ENCODE data around the gene MUC5B. TPM values are rescaled to one million over a fixed set of nuclear protein-coding genes. Genes with fewer than 3 reads are reported as not detected.
"Not testable (repeated sequence)": the region's sequence is repeated elsewhere in the genome, so short reads cannot be mapped to it uniquely, and the experiment has no call there.

Gene MUC5B
- total RNA-seq, 1 donor from 2014 or later: not detected

DNA sequence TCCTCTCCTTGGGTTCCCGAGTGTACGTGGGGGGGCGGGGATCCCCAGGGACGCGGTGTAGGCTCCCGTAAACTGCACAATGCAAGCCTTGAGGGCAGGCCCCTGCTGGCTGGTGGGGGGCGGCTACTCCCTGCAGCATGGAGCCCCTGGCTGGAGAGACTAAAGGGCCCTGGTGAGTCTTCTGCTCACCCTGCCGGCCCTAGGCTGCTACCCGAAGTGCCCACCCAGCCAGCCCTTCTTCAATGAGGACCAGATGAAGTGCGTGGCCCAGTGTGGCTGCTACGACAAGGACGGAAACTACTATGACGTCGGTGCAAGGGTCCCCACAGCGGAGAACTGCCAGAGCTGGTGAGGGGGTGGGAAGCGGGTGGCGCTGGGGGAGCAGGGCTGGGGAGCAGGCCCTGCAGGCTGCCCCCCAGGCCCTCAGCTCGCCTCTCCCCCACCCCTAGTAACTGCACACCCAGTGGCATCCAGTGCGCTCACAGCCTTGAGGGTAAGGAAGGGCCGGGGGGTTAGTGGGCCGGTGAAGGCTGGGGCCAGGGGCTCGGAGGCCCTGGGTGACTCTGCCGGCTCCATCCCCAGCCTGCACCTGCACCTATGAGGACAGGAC is 16.8 kb downstream of the MUC5B start:
- Mint-ChIP-seq H3K27ac (ENCODE audit: unreplicated experiment) (no peak overlapping the region), H3K9me3 (ENCODE audit: low read depth) (no peaks in the 10 kb centered on the region), H3K4me3 (ENCODE audit: unreplicated experiment) (no peak overlapping the region), H3K27me3 (ENCODE audit: low read depth) (peaks cover 2% of the 10 kb centered on the region), H3K4me1 (ENCODE audit: low read depth) (no peaks in the 10 kb centered on the region), H3K36me3 (ENCODE audit: low read depth) (no peaks in the 10 kb centered on the region)
- no peak for DNase-seq (ENCODE audit: low spot score)
- TF ChIP-seq, protein P1, sequence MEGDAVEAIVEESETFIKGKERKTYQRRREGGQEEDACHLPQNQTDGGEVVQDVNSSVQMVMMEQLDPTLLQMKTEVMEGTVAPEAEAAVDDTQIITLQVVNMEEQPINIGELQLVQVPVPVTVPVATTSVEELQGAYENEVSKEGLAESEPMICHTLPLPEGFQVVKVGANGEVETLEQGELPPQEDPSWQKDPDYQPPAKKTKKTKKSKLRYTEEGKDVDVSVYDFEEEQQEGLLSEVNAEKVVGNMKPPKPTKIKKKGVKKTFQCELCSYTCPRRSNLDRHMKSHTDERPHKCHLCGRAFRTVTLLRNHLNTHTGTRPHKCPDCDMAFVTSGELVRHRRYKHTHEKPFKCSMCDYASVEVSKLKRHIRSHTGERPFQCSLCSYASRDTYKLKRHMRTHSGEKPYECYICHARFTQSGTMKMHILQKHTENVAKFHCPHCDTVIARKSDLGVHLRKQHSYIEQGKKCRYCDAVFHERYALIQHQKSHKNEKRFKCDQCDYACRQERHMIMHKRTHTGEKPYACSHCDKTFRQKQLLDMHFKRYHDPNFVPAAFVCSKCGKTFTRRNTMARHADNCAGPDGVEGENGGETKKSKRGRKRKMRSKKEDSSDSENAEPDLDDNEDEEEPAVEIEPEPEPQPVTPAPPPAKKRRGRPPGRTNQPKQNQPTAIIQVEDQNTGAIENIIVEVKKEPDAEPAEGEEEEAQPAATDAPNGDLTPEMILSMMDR (IDR thresholded peaks at IDR 0.05): no peak

DNA sequence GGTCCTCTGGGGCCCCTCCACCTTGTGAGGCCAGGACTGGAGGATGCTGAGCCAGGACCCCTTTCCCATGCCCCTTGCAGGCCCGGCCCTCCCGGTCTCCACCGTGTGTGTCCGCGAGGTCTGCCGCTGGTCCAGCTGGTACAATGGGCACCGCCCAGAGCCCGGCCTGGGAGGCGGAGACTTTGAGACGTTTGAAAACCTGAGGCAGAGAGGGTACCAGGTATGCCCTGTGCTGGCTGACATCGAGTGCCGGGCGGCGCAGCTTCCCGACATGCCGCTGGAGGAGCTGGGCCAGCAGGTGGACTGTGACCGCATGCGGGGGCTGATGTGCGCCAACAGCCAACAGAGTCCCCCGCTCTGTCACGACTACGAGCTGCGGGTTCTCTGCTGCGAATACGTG is 17.9 kb downstream of the MUC5B start:
- DNase-seq (ENCODE audit: low spot score): no peak
- Mint-ChIP-seq H3K4me1 (ENCODE audit: low read depth) (no peaks in the 10 kb centered on the region), H3K9me3 (ENCODE audit: low read depth) (no peaks in the 10 kb centered on the region), H3K36me3 (ENCODE audit: low read depth) (no peaks in the 10 kb centered on the region), H3K4me3 (ENCODE audit: unreplicated experiment) (no peak overlapping the region), H3K27me3 (ENCODE audit: low read depth) (peaks cover under 1% of the 10 kb centered on the region), H3K27ac (ENCODE audit: unreplicated experiment) (no peak overlapping the region)
- TF ChIP-seq, protein P1 (IDR thresholded peaks at IDR 0.05): no peak

DNA sequence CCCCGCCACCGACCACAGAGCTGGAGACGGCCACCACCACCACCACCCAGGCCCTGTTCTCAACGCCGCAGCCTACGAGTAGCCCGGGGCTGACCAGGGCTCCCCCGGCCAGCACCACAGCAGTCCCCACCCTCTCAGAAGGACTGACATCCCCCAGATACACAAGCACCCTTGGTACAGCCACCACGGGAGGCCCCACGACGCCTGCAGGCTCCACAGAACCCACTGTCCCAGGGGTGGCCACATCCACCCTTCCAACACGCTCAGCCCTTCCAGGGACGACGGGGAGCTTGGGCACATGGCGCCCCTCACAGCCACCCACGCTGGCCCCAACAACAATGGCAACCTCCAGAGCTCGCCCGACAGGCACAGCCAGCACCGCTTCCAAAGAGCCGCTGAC is 18.8 kb downstream of the MUC5B start:
- H3K4me1 Mint-ChIP-seq (ENCODE audit: low read depth): no peaks in the 10 kb centered on the region
- TF ChIP-seq, protein P1 (IDR thresholded peaks at IDR 0.05): no peak
- no peaks in the 10 kb centered on the region for H3K36me3 Mint-ChIP-seq (ENCODE audit: low read depth)
- H3K27ac Mint-ChIP-seq (ENCODE audit: unreplicated experiment): no peak overlapping the region
- H3K4me3 Mint-ChIP-seq (ENCODE audit: unreplicated experiment): no peak overlapping the region
- DNase-seq (ENCODE audit: low spot score): no peak
- no peaks in the 10 kb centered on the region for H3K27me3 Mint-ChIP-seq (ENCODE audit: low read depth)
- H3K9me3 Mint-ChIP-seq (ENCODE audit: low read depth): no peaks in the 10 kb centered on the region

DNA sequence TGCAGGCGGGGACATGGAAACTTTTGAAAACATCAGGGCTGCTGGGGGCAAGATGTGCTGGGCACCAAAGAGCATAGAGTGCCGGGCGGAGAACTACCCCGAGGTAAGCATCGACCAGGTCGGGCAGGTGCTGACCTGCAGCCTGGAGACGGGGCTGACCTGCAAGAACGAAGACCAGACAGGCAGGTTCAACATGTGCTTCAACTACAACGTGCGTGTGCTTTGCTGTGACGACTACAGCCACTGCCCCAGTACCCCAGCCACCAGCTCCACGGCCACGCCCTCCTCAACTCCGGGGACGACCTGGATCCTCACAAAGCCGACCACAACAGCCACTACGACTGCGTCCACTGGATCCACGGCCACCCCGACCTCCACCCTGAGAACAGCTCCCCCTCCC is 19.4 kb downstream of the MUC5B start:
- H3K4me3 Mint-ChIP-seq (ENCODE audit: unreplicated experiment): no peak overlapping the region
- H3K4me1 Mint-ChIP-seq (ENCODE audit: low read depth): no peaks in the 10 kb centered on the region
- no peaks in the 10 kb centered on the region for H3K27me3 Mint-ChIP-seq (ENCODE audit: low read depth)
- DNase-seq (ENCODE audit: low spot score): no peak
- H3K9me3 Mint-ChIP-seq (ENCODE audit: low read depth): no peaks in the 10 kb centered on the region
- H3K27ac Mint-ChIP-seq (ENCODE audit: unreplicated experiment): no peak overlapping the region
- no peaks in the 10 kb centered on the region for H3K36me3 Mint-ChIP-seq (ENCODE audit: low read depth)
- TF ChIP-seq, protein P1 (IDR thresholded peaks at IDR 0.05): no peak

DNA sequence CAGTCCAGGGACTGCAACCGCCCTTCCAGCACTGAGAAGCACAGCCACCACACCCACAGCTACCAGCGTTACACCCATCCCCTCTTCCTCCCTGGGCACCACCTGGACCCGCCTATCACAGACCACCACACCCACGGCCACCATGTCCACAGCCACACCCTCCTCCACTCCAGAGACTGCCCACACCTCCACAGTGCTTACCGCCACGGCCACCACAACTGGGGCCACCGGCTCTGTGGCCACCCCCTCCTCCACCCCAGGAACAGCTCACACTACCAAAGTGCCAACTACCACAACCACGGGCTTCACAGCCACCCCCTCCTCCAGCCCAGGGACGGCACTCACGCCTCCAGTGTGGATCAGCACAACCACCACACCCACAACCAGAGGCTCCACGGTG is 19.9 kb downstream of the MUC5B start:
- not testable (repeated sequence) for H3K27ac Mint-ChIP-seq (ENCODE audit: unreplicated experiment); H3K4me1 Mint-ChIP-seq (ENCODE audit: low read depth); H3K9me3 Mint-ChIP-seq (ENCODE audit: low read depth); H3K36me3 Mint-ChIP-seq (ENCODE audit: low read depth); H3K27me3 Mint-ChIP-seq (ENCODE audit: low read depth); H3K4me3 Mint-ChIP-seq (ENCODE audit: unreplicated experiment); DNase-seq (ENCODE audit: low spot score)

DNA sequence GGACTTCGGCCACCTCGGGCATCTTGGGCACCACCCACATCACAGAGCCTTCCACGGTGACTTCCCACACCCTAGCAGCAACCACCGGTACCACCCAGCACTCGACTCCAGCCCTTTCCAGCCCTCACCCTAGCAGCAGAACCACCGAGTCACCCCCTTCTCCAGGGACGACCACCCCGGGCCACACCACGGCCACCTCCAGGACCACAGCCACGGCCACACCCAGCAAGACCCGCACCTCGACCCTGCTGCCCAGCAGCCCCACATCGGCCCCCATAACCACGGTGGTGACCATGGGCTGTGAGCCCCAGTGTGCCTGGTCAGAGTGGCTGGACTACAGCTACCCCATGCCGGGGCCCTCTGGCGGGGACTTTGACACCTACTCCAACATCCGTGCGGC is 20.7 kb downstream of the MUC5B start:
- not testable (repeated sequence) for H3K9me3 Mint-ChIP-seq (ENCODE audit: low read depth); DNase-seq (ENCODE audit: low spot score); H3K27ac Mint-ChIP-seq (ENCODE audit: unreplicated experiment); H3K36me3 Mint-ChIP-seq (ENCODE audit: low read depth); H3K27me3 Mint-ChIP-seq (ENCODE audit: low read depth); H3K4me1 Mint-ChIP-seq (ENCODE audit: low read depth); H3K4me3 Mint-ChIP-seq (ENCODE audit: unreplicated experiment)

DNA sequence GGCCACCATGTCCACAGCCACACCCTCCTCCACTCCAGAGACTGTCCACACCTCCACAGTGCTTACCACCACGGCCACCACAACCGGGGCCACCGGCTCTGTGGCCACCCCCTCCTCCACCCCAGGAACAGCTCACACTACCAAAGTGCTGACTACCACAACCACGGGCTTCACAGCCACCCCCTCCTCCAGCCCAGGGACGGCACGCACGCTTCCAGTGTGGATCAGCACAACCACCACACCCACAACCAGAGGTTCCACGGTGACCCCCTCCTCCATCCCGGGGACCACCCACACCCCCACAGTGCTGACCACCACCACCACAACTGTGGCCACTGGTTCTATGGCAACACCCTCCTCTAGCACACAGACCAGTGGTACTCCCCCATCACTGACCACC is 21.7 kb downstream of the MUC5B start:
- DNase-seq (ENCODE audit: low spot score); H3K4me1 Mint-ChIP-seq (ENCODE audit: low read depth); H3K4me3 Mint-ChIP-seq (ENCODE audit: unreplicated experiment); H3K27me3 Mint-ChIP-seq (ENCODE audit: low read depth); H3K36me3 Mint-ChIP-seq (ENCODE audit: low read depth); H3K27ac Mint-ChIP-seq (ENCODE audit: unreplicated experiment); H3K9me3 Mint-ChIP-seq (ENCODE audit: low read depth): not testable (repeated sequence)

DNA sequence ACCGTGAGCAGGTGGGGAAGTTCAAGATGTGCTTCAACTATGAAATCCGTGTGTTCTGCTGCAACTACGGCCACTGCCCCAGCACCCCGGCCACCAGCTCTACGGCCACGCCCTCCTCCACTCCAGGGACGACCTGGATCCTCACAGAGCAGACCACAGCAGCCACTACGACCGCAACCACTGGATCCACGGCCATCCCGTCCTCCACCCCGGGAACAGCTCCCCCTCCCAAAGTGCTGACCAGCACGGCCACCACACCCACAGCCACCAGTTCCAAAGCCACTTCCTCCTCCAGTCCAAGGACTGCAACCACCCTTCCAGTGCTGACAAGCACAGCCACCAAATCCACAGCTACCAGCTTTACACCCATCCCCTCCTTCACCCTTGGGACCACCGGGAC is 22.9 kb downstream of the MUC5B start:
- not testable (repeated sequence) for H3K9me3 Mint-ChIP-seq (ENCODE audit: low read depth); H3K27ac Mint-ChIP-seq (ENCODE audit: unreplicated experiment); DNase-seq (ENCODE audit: low spot score); H3K4me1 Mint-ChIP-seq (ENCODE audit: low read depth); H3K4me3 Mint-ChIP-seq (ENCODE audit: unreplicated experiment); H3K27me3 Mint-ChIP-seq (ENCODE audit: low read depth); H3K36me3 Mint-ChIP-seq (ENCODE audit: low read depth)

DNA sequence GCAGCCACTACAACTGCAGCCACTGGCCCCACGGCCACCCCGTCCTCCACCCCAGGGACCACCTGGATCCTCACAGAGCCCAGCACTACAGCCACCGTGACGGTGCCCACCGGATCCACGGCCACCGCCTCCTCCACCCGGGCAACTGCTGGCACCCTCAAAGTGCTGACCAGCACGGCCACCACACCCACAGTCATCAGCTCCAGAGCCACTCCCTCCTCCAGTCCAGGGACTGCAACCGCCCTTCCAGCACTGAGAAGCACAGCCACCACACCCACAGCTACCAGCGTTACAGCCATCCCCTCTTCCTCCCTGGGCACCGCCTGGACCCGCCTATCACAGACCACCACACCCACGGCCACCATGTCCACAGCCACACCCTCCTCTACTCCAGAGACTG is 23.4 kb downstream of the MUC5B start:
- not testable (repeated sequence) for H3K4me3 Mint-ChIP-seq (ENCODE audit: unreplicated experiment); H3K27ac Mint-ChIP-seq (ENCODE audit: unreplicated experiment); H3K36me3 Mint-ChIP-seq (ENCODE audit: low read depth); H3K4me1 Mint-ChIP-seq (ENCODE audit: low read depth); H3K27me3 Mint-ChIP-seq (ENCODE audit: low read depth); H3K9me3 Mint-ChIP-seq (ENCODE audit: low read depth); DNase-seq (ENCODE audit: low spot score)

DNA sequence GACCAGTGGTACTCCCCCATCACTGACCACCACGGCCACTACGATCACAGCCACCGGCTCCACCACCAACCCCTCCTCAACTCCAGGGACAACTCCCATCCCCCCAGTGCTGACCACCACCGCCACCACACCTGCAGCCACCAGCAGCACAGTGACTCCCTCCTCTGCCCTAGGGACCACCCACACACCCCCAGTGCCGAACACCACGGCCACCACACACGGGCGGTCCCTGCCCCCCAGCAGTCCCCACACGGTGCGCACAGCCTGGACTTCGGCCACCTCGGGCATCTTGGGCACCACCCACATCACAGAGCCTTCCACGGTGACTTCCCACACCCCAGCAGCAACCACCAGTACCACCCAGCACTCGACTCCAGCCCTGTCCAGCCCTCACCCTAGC is 24.2 kb downstream of the MUC5B start:
- DNase-seq (ENCODE audit: low spot score); H3K27me3 Mint-ChIP-seq (ENCODE audit: low read depth); H3K4me1 Mint-ChIP-seq (ENCODE audit: low read depth); H3K9me3 Mint-ChIP-seq (ENCODE audit: low read depth); H3K4me3 Mint-ChIP-seq (ENCODE audit: unreplicated experiment); H3K36me3 Mint-ChIP-seq (ENCODE audit: low read depth); H3K27ac Mint-ChIP-seq (ENCODE audit: unreplicated experiment): not testable (repeated sequence)

All from chondrocyte (in vitro differentiated cells).